Hematopoietic multipotent progenitor cell treated with erythropoietin and hydrocortisone succinate and interleukin-3 and kit ligand, for 8 days (in vitro differentiated cells): ENCODE measurements around the gene FOXA3.
A peak's percentile ranks its signal among the peaks of the same experiment; 100 is the strongest.
"Not testable (repeated sequence)": the region's sequence is repeated elsewhere in the genome, so short reads cannot be mapped to it uniquely, and the experiment has no call there.

Experiments
- DNase-seq: peaks from one replicate; pipeline ENCODE4 v3.0.0-alpha.2; 2015

The FOXA3 gene

GRCh38 chr19:45828945-45829344 lies 35.2 kb upstream of the FOXA3 start:
- DNase-seq: no peak

- DNase-seq: no peak
These were observed 29.2 kb upstream of the FOXA3 start for GRCh38 chr19:45834970-45835369.

GRCh38 chr19:45842198-45842597 lies 21.9 kb upstream of the FOXA3 start:
- no peak for DNase-seq

GRCh38 chr19:45847663-45848062 lies 16.5 kb upstream of the FOXA3 start:
- DNase-seq: no peak

GRCh38 chr19:45848922-45849321 lies 15.2 kb upstream of the FOXA3 start:
- peak; percentile 20 for DNase-seq

GRCh38 chr19:45852145-45852750 lies 11.9 kb upstream of the FOXA3 start:
- no peak for DNase-seq

- DNase-seq: no peak
These were observed 11.1 kb upstream of the FOXA3 start for GRCh38 chr19:45852983-45853382.

- no peak for DNase-seq
These were observed 9.9 kb upstream of the FOXA3 start for GRCh38 chr19:45854167-45854778.

- no peak for DNase-seq
These were observed 3.5 kb upstream of the FOXA3 start for GRCh38 chr19:45860359-45861259.

GRCh38 chr19:45862271-45862563 lies 1.9 kb upstream of the FOXA3 start:
- no peak for DNase-seq

- peak; percentile 98 for DNase-seq
These were observed 1.4 kb upstream of the FOXA3 start, which contains the start of gene SYMPK for GRCh38 chr19:45862564-45863334. SYMPK (minus strand) TSS chr19:45863147; CDS start chr19:45854495, 8,652 bp downstream.

GRCh38 chr19:45863335-45863839 lies 739 bp upstream of the FOXA3 start:
- no peak for DNase-seq

- DNase-seq: no peak
These were observed 530 bp downstream of the FOXA3 start for GRCh38 chr19:45864629-45865082.

GRCh38 chr19:45865269-45865948 lies 1.3 kb downstream of the FOXA3 start:
- no peak for DNase-seq

GRCh38 chr19:45866400-45867176 lies 2.5 kb downstream of the FOXA3 start:
- no peak for DNase-seq

- DNase-seq: not testable (repeated sequence)
These were observed 3.1 kb downstream of the FOXA3 start for GRCh38 chr19:45867241-45867640.

- DNase-seq: no peak
These were observed 6.7 kb downstream of the FOXA3 start for GRCh38 chr19:45870798-45871197.

GRCh38 chr19:45872095-45872919 lies 8.2 kb downstream of the FOXA3 start:
- no peak for DNase-seq

- no peak for DNase-seq
These were observed 9.2 kb downstream of the FOXA3 start for GRCh38 chr19:45873219-45873772.

GRCh38 chr19:45874620-45874966 lies 10.5 kb downstream of the FOXA3 start:
- DNase-seq: no peak

- no peak for DNase-seq
These were observed 12.0 kb downstream of the FOXA3 start for GRCh38 chr19:45876161-45876410.
